ENCODE measurements around the gene ALOX15B.

- TF ChIP-seq POLR2A (IDR thresholded peaks at IDR 0.05) = no peak
- no peak for TF ChIP-seq CTCF (IDR thresholded peaks at IDR 0.05)
Measured at GRCh38 chr17:8067806-8068205, 28.9 kb downstream of the ALOX15B start.
